ENCODE data around the gene PLCXD3.

GRCh38 chr5:41420492-41421067 lies 89.8 kb downstream of the PLCXD3 start:
- TF ChIP-seq CTCF (IDR thresholded peaks at IDR 0.05; ENCODE audit: insufficient read depth, low read length) (no peak), POLR2AphosphoS5 (IDR thresholded peaks at IDR 0.05; ENCODE audit: low read depth) (no peak), REST (IDR thresholded peaks at IDR 0.05; ENCODE audit: insufficient replicate concordance, low read depth) (no peak)

Measured in HL-60 (cell line).